OCI-LY7 (cell line): ENCODE data around the gene ARHGEF17. TPM values are rescaled to one million over a fixed set of nuclear protein-coding genes. Genes with fewer than 3 reads are reported as not detected.
A peak's percentile ranks its signal among the peaks of the same experiment; 100 is the strongest.

Experiments used
- BruUV-seq: library from RNA; stranded (reverse); fragments of 400-500 nt; replicated peaks from 2 replicates; lab custom pipeline; 2021; lab: Mats Ljungman, UMichigan
- CTCF ChIA-PET: fragments of 300-600 bp; sonication (Branson Sonifier 250); formaldehyde crosslinking; loops from one replicate; lab custom pipeline; 2022; ENCODE audit warnings: antibody characterized with exemption; ENCODE audit not compliant: unreplicated experiment; lab: Charles Lee
- POLR2A ChIA-PET: fragments of 300-600 bp; sonication (Branson Sonifier 250); formaldehyde crosslinking; loops from one replicate; lab custom pipeline; 2022; ENCODE audit warnings: antibody characterized with exemption; lab: Charles Lee
- DNase-seq: peaks from one replicate; pipeline ENCODE4 v3.0.0-alpha.2; 2015; ENCODE audit warnings: low spot score
- H2AFZ ChIP-seq: fragments of 200-600 bp; sonication (generic), shearing (Covaris generic); 2 replicates; pipeline ENCODE4 v1.6.1; 2014; ENCODE audit warnings: mild to moderate bottlenecking, antibody characterized with exemption, low read length, moderate library complexity
- H3K27ac ChIP-seq: fragments of 200-600 bp; sonication (generic); 2 replicates; pipeline ENCODE4 v1.5.1; 2014; ENCODE audit warnings: mixed run types, low read depth, mild to moderate bottlenecking, moderate library complexity, low read length, inconsistent platforms; ENCODE audit not compliant: poor library complexity, severe bottlenecking
- H3K36me3 ChIP-seq: fragments of 200-600 bp; sonication (generic); 2 replicates; pipeline ENCODE4 v1.6.1; 2014; ENCODE audit warnings: mild to moderate bottlenecking, antibody characterized with exemption, low read length, moderate library complexity, mixed read lengths; ENCODE audit not compliant: insufficient read depth
- H3K4me1 ChIP-seq: fragments of 200-600 bp; sonication (generic); 2 replicates; pipeline ENCODE4 v1.5.1; 2014; ENCODE audit warnings: mild to moderate bottlenecking, low read length; ENCODE audit not compliant: insufficient read depth, poor library complexity, severe bottlenecking
- H3K4me2 ChIP-seq: fragments of 200-600 bp; sonication (generic); 2 replicates; pipeline ENCODE4 v1.6.1; 2014; ENCODE audit warnings: mild to moderate bottlenecking, low read length
- H3K4me3 ChIP-seq: fragments of 200-600 bp; sonication (generic); 2 replicates; pipeline ENCODE4 v1.5.1; 2014; ENCODE audit warnings: mild to moderate bottlenecking, low read depth, low read length; ENCODE audit not compliant: poor library complexity, severe bottlenecking
- H3K79me2 ChIP-seq: fragments of 200-600 bp; sonication (generic); 2 replicates; pipeline ENCODE4 v1.6.1; 2016; ENCODE audit warnings: low read depth, mild to moderate bottlenecking, low read length, moderate library complexity, mixed read lengths; ENCODE audit not compliant: insufficient read depth
- H3K9me2 ChIP-seq: fragments of 200-600 bp; sonication (generic); 2 replicates; pipeline ENCODE4 v1.6.1; 2016; ENCODE audit warnings: mild to moderate bottlenecking, low read length, mixed read lengths; ENCODE audit not compliant: insufficient read depth
- H3K9me3 ChIP-seq: fragments of 200-600 bp; sonication (generic); 2 replicates; pipeline ENCODE4 v1.6.1; 2014; ENCODE audit warnings: mild to moderate bottlenecking, mixed run types, low read length, mixed read lengths
- H4K20me1 ChIP-seq: fragments of 200-600 bp; sonication (generic); 2 replicates; pipeline ENCODE4 v1.6.1; 2014; ENCODE audit warnings: mild to moderate bottlenecking, antibody characterized with exemption, low read length, moderate library complexity, mixed read lengths; ENCODE audit not compliant: insufficient read depth
- EZH2phosphoT487 ChIP-seq: fragments of 200-600 bp; sonication (generic); IDR thresholded peaks from 2 replicates; pipeline ENCODE4 v1.6.1; 2018; ENCODE audit warnings: low read depth, borderline replicate concordance, mild to moderate bottlenecking, mixed run types, antibody characterized with exemption, low read length, moderate library complexity, mixed read lengths
- intact Hi-C: fragments of 100-400 bp; cut with micrococcal nuclease; formaldehyde crosslinking; loops from one replicate; pipeline ENCODE4 v1.10.0; 2022; ENCODE audit not compliant: unreplicated experiment
- total RNA-seq, 2 experiments: library from RNA; depleted of rRNA in 1 of 2; stranded (reverse); fragments of >200 nt in 1 of 2; shearing (Covaris generic) in 1 of 2; gene quantifications; 2 replicates each; pipeline ENCODE4 v1.2.3, GENCODE V29; 2014 to 2022
- TF ChIP-seq, protein P1 (sequence below): fragments of 200-600 bp; sonication (generic); conservative IDR thresholded peaks from 2 replicates; pipeline ENCODE4 v1.5.1; 2014; ENCODE audit warnings: mild to moderate bottlenecking, antibody characterized with exemption, low read length, moderate library complexity, mixed read lengths

Gene ARHGEF17
- total RNA-seq, 2 experiments from 2014 or later = 0.19 to 1.4 TPM

DNA sequence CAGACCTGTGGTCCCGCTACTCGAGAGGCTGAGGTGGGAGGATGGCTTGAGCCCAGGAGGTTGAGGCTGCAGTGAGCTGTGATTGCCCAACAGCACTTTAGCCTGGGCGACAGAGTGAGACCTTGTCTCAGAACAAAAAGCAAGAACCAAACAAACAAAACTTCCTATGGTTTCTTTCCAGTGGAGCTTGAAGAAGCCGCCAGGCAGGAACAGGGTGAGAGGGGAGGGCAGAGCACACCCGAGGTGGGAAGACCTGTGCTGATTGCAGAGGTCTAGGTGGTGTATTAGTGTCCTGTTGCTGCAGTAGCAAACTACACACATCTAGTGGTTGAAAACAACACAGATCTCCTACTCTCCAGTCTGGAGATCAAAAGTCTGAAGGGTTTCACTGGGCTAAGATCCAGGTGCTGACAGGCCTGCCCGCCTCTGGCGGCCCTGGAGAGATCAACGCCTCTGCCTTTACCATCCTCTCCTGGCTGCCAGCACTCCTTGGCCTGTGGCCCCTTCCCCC lies 10.5 kb downstream of the ARHGEF17 start:
- no TSS peak for BruUV-seq
- intact Hi-C loops = no loop called here
- Histone ChIP-seq H2AFZ (no peak overlapping the region), H3K79me2 (no peaks in the 10 kb centered on the region), H3K27ac (no peak overlapping the region), H3K4me2 (no peak overlapping the region), H3K4me3 (no peak overlapping the region), H3K36me3 (no peaks in the 10 kb centered on the region), H3K4me1 (peaks cover 32% of the 10 kb centered on the region), H3K9me3 (no peaks in the 10 kb centered on the region), H4K20me1 (no peaks in the 10 kb centered on the region), H3K9me2 (no peaks in the 10 kb centered on the region)
- ChIA-PET POLR2A (interaction anchor here (0.6 kb wide), 1 partner anchor 17 kb away, joined by 7 read pairs; no protein-coding TSS in a partner anchor), CTCF (interaction anchor here (0.6 kb wide), 1 partner anchor 8 kb away, joined by 3 read pairs; no protein-coding TSS in a partner anchor)
- DNase-seq = no peak
- TF ChIP-seq, protein P1, sequence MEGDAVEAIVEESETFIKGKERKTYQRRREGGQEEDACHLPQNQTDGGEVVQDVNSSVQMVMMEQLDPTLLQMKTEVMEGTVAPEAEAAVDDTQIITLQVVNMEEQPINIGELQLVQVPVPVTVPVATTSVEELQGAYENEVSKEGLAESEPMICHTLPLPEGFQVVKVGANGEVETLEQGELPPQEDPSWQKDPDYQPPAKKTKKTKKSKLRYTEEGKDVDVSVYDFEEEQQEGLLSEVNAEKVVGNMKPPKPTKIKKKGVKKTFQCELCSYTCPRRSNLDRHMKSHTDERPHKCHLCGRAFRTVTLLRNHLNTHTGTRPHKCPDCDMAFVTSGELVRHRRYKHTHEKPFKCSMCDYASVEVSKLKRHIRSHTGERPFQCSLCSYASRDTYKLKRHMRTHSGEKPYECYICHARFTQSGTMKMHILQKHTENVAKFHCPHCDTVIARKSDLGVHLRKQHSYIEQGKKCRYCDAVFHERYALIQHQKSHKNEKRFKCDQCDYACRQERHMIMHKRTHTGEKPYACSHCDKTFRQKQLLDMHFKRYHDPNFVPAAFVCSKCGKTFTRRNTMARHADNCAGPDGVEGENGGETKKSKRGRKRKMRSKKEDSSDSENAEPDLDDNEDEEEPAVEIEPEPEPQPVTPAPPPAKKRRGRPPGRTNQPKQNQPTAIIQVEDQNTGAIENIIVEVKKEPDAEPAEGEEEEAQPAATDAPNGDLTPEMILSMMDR = no peak
- TF ChIP-seq EZH2phosphoT487 = no peak

DNA sequence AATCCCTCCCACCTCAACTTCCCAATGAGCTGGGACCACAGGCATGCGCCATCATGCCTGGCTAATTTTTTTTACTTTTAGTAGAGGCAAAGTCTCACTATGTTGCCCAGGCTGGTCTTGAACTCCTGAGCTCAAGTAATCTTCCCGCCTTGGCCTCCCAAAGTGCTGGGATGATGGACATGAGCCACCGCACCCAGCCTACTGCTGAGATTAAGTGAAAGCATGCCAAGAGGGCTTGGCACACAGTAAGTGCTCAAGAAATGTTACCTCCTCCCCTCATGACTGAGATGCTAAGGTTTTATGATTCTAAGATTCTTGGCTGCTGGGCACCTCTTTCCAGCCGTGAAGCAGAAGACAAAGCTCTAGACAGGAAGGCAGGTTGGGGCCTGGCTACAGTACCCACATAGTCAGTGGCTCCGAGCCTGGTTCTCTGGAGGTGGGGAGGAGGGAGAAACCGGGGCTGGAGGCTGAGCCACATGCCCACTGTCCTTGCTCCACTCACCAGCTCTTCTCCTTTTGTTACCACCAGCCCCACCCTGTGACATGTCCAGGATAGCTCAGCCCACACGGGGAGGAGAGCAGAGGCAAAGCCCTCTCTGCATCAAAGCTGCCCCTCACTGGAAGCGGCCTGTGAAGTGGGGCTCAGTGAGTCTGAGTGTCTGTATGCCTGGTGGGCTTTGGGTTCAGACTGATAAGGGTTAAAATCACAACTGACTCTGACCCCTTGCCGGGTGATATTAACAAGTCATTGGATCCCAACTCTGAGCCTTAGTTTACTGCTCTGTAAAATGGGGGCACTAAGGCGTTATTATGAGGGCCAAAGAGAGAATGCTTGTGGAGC lies 12.9 kb downstream of the ARHGEF17 start:
- peaks cover 31% of the 10 kb centered on the region for H3K4me1 ChIP-seq
- ChIA-PET CTCF (no interaction called here), POLR2A (interaction anchor here (0.6 to 0.7 kb wide), 2 partner anchors 68 to 574 kb away, joined by 3 to 4 read pairs; no protein-coding TSS in a partner anchor)
- H3K9me3 ChIP-seq = no peaks in the 10 kb centered on the region
- H3K9me2 ChIP-seq = no peaks in the 10 kb centered on the region
- TF ChIP-seq, protein P1 = no peak
- no peak for TF ChIP-seq EZH2phosphoT487
- no peaks in the 10 kb centered on the region for H3K36me3 ChIP-seq
- no TSS peak for BruUV-seq
- no peak overlapping the region for H3K4me3 ChIP-seq
- no peaks in the 10 kb centered on the region for H4K20me1 ChIP-seq
- H2AFZ ChIP-seq = peak overlapping the region; percentile 52; the same call in 1 of the 2 replicates
- no peaks in the 10 kb centered on the region for H3K79me2 ChIP-seq
- H3K27ac ChIP-seq = no peak overlapping the region
- no peak for DNase-seq
- peak overlapping the region; percentile 28 for H3K4me2 ChIP-seq
- intact Hi-C loops = no loop called here
